ENCODE measurements around the gene NME5. TPM values are rescaled to one million over a fixed set of nuclear protein-coding genes. Genes with fewer than 3 reads are reported as not detected.

NME5 gene
- total and polyA plus RNA-seq, 2 of the 8 experiments (the other 6 are each of a cell fraction or from before 2014, with no cell fraction given): 0.48 to 0.89 TPM

DNA sequence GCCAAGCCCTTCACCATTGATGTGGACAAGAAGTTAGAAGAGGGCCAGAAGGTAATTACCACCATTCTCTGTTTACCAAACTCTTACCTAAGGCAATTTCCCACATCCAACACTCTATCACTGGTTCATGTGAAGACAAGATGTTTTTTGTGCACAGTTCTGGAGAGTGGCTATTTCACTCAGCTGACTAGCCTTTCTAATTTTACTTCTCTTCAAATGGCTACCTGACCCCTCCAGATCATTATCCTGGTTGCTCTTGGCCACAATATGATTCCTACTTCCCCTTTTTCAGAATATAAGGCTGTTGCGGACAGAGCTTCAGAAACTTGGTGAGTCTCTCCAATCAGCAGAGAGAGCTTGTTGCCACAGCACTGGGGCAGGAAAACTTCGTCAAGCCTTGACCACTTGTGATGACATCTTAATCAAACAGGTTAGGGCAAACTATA lies 46.8 kb upstream of the NME5 start:
- Histone ChIP-seq H4K5ac (ENCODE audit: insufficient read length, low read depth, low read length) (no peak overlapping the region), H2AK5ac (ENCODE audit: low read depth, low read length) (no peak overlapping the region), H3K27ac (ENCODE audit: low read depth, low read length) (no peak overlapping the region), H3K18ac (ENCODE audit: extremely low read depth, low read length) (no peak overlapping the region), H3K27me3 (replicated peaks in 1 of 4; ENCODE audit: control insufficient read depth in 3 of 4, extremely low read depth in 1 of 4, insufficient read depth in 3 of 4, low read length in 3 of 4) (no peaks in the 10 kb centered on the region), H3K79me1 (ENCODE audit: low read depth, low read length) (0 out of 2 replicates have a peak, but pooled peaks cover 2% of the 10 kb centered on the region), H2BK120ac (replicated peaks; ENCODE audit: low read depth, low read length) (no peak overlapping the region), H2BK20ac (ENCODE audit: low read length) (no peak overlapping the region), H3K23ac (ENCODE audit: insufficient read length) (no peak overlapping the region), H2BK15ac (ENCODE audit: low read length) (no peak overlapping the region), H4K91ac (replicated peaks; ENCODE audit: insufficient read length, low read length) (no peak overlapping the region), H3K23me2 (ENCODE audit: low read depth, low read length) (no peaks in the 10 kb centered on the region), H4K8ac (ENCODE audit: extremely low read depth, insufficient read depth, low read length) (no peak overlapping the region), H4K20me1 (replicated peaks in 1 of 2; ENCODE audit: control insufficient read depth in 1 of 2, insufficient read depth in 2 of 2, low read length in 2 of 2) (peaks cover 0 to 2% of the 10 kb centered on the region in 2 experiments), H2AFZ (ENCODE audit: low read length) (no peak overlapping the region), H3K4me3 (ENCODE audit: extremely low read depth in 1 of 4, insufficient read depth in 2 of 4, low read depth in 3 of 4, low read length in 4 of 4) (no peak overlapping the region), H2BK5ac (ENCODE audit: low read depth, low read length) (no peak overlapping the region), H3K4me1 (replicated peaks in 1 of 4; ENCODE audit: control insufficient read depth in 3 of 4, insufficient read depth in 4 of 4, low read length in 3 of 4) (no peaks in the 10 kb centered on the region), H3K56ac (replicated peaks; ENCODE audit: insufficient read length, low read depth, low read length) (no peak overlapping the region), H3K14ac (ENCODE audit: insufficient read length) (no peak overlapping the region), H3K79me2 (ENCODE audit: control insufficient read depth in 1 of 2, insufficient read depth in 2 of 2, low read length in 2 of 2) (peaks cover 0 to 2% of the 10 kb centered on the region in 2 experiments; a peak in 1 of 4 replicates), H3K9ac (replicated peaks in 1 of 4; ENCODE audit: extremely low read depth in 1 of 4, low read depth in 3 of 4, low read length in 3 of 4) (no peak overlapping the region), H3K4me2 (ENCODE audit: insufficient read depth in 1 of 2, low read depth in 2 of 2, low read length in 2 of 2) (no peak overlapping the region), H3K9me3 (ENCODE audit: insufficient read depth in 2 of 2, low read depth in 1 of 2, low read length in 1 of 2) (no peaks in the 10 kb centered on the region), H3K4ac (replicated peaks; ENCODE audit: insufficient read length, low read depth, low read length) (no peak overlapping the region), H2BK12ac (ENCODE audit: low read depth, low read length) (no peak overlapping the region), H3K36me3 (ENCODE audit: control insufficient read depth in 2 of 4, insufficient read depth in 4 of 4, low read length in 3 of 4) (peaks cover 51 to 97% (median 89%) of the 10 kb centered on the region in 4 experiments)
- DNase-seq (ENCODE audit: low read depth in 1 of 2, low spot score in 2 of 2) (no peak), FAIRE-seq (no peak)
- WGBS, 2 experiments (ENCODE audit: extremely low coverage in 1 of 2, insufficient coverage in 1 of 2, insufficient read length in 1 of 2, insufficient replicate concordance in 2 of 2, low coverage in 1 of 2, low lambda C conversion rate in 2 of 2, missing lambda C conversion rate in 1 of 2): 88% methylated on average over 2 of the region's 2 CpGs; no CpG with 5 or more reads in 1 of the 2 experiments
- ChIA-PET CTCF (ENCODE audit: partially characterized antibody) (interaction anchor here (1.2 kb wide), 1 partner anchor 97 kb away, joined by 4 read pairs; no protein-coding TSS in a partner anchor), POLR2A (ENCODE audit: partially characterized antibody) (interaction anchor here (0.9 to 4.6 kb wide), 5 partner anchors 8 to 206 kb away, joined by 3 to 37 read pairs (median 8); partner anchors contain the start of genes BRD8 and KIF20A)
- TF ChIP-seq BCL11A (IDR thresholded peaks at IDR 0.05; ENCODE audit: low read depth in 2 of 2, low read length in 2 of 2): no peak
- no peak for TF ChIP-seq EGR1 (IDR thresholded peaks at IDR 0.05; ENCODE audit: borderline replicate concordance, low read depth, low read length)
- TF ChIP-seq SRF (IDR thresholded peaks at IDR 0.05; ENCODE audit: low read depth, low read length): no peak
- TF ChIP-seq SP4 (IDR thresholded peaks at IDR 0.05; ENCODE audit: low read length): no peak
- no peak for TF ChIP-seq CREB1 (IDR thresholded peaks at IDR 0.05)
- TF ChIP-seq TCF12 (IDR thresholded peaks at IDR 0.05; ENCODE audit: low read depth, low read length): no peak
- TF ChIP-seq BACH1 (IDR thresholded peaks at IDR 0.05; ENCODE audit: low read length): no peak
- TF ChIP-seq SP2 (IDR thresholded peaks at IDR 0.05; ENCODE audit: low read length): no peak
- TF ChIP-seq RAD21 (IDR thresholded peaks at IDR 0.05 in 1 of 2, conservative IDR thresholded peaks at IDR 0.05 in 1 of 2; ENCODE audit: low read depth in 2 of 2, low read length in 2 of 2): no peak
- TF ChIP-seq, protein P1, sequence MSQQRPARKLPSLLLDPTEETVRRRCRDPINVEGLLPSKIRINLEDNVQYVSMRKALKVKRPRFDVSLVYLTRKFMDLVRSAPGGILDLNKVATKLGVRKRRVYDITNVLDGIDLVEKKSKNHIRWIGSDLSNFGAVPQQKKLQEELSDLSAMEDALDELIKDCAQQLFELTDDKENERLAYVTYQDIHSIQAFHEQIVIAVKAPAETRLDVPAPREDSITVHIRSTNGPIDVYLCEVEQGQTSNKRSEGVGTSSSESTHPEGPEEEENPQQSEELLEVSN (IDR thresholded peaks at IDR 0.05): no peak
- no peak for TF ChIP-seq CBX8 (IDR thresholded peaks at IDR 0.05; ENCODE audit: borderline replicate concordance, low read depth, low read length)
- TF ChIP-seq YY1 (IDR thresholded peaks at IDR 0.05; ENCODE audit: low read depth, low read length): no peak

All from H1 (cell line).